HG02885 (cell line): ENCODE data around the gene PAIP1.
"Not testable (repeated sequence)": the region's sequence is repeated elsewhere in the genome, so short reads cannot be mapped to it uniquely, and the experiment has no call there.

ENCODE experiments used
- ATAC-seq: cut with Tn5 transposase; IDR thresholded peaks from one replicate; pipeline ENCODE4 v1.9.1; 2021; ENCODE audit warnings: mild to moderate bottlenecking; ENCODE audit not compliant: unreplicated experiment, poor library complexity

The PAIP1 gene

DNA sequence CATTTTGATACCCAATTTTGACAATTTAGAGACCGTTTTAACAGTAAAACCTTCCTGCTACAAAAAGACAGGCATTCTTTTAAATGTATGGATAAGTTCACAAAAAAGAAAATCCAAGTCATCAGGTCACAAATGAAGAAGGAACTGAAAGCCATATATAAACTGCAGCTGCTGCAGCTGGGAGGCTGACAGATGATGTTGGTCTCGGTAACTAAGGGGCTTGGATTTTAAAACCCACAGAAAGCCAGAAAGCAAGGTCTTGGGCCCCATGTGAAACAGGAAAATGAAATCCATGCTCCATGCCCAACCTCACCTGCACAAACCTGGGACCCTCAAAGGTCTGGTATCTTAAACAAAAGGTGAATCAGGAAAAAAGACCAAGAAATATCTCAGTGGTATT, 26.2 kb downstream of the PAIP1 start:
- ATAC-seq: no peak

GRCh38 chr5:43523662-43524072, 33.2 kb downstream of the PAIP1 start:
- ATAC-seq: no peak

- ATAC-seq: no peak
Observed at GRCh38 chr5:43520615-43521014, 36.3 kb downstream of the PAIP1 start.

DNA sequence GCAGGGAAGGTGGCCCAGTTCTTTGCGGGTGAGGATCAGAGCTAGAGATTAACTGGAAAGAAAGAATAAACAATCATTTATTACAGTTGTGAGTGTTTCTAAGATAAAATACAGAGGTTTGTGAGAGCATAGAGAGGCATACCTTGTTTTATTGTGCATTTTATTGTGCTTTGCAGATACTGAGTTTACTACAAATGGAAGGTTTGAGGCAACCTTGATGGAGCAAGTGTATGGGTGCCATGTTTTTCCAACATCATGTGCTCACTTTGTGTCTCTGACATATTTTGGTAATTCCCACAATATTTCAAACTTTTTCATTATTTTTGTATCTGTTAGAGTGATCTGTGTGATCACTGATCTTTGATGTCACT, 41.2 kb downstream of the PAIP1 start:
- ATAC-seq: no peak

GRCh38 chr5:43514816-43515677, 41.8 kb downstream of the PAIP1 start, which contains the start of gene C5orf34:
Gene C5orf34, minus strand, starts transcription at chr5:43515148. Its CDS starts 5,809 bp downstream, at chr5:43509339.
- peak; percentile 99 for ATAC-seq

- peak; percentile 25 for ATAC-seq
Observed at GRCh38 chr5:43514471-43514815, 42.4 kb downstream of the PAIP1 start.

DNA sequence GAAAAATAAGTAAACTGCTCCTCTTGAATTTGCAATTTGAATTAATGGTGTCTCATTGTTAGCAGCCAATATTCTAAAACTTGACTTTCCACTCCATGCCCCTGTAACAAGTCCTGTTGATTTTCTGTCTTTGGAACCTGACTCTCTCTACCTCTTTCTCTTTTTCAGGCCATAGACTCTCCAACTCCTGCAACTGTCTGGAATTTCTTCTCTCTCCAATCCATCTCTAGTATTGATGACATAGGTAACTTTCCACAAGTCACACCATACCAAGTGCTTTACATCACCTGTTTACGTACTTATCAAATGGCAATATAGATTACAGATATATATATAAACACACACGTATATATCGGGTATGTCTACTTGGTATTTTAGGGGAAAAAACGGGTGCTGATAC, 42.9 kb downstream of the PAIP1 start:
- no peak for ATAC-seq

DNA sequence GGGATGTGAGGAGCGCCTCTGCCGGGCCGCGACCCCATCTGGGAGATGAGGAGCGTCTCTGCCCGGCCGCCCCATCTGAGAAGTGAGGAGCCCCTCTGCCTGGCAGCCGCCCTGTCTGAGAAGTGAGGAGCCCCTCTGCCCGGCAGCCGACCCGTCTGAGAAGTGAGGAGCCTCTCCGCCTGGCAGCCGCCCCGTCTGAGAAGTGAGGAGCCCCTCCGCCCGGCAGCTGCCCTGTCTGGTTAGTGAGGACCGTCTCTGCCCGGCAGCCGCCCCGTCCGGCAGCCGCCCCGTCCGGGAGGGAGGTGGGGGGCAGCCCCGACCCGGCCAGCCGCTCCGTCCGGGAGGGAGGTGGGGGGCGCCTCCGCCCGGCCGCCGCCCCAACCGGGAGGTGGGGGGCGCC, 45.8 kb downstream of the PAIP1 start:
- not testable (repeated sequence) for ATAC-seq

DNA sequence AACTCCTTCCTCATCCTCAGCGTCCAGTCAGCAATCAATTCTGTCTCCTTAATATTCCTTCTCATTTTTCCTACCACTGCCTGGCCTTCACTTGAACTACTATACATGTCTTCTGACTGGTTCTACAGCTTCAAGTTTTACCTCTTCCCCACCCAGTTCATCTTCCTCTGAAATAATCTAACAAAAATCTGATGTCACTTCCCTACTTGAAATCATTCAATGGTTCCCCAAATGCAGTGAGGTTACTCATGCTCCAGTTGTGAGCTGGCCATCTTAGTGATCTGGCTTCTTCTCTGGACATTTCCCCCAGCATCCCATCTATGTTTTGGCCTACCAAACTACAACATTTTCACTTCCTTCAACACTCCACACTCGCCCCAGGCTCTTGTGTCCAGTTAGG, 58.3 kb downstream of the PAIP1 start:
- ATAC-seq: no peak

GRCh38 chr5:43497311-43498104, 59.4 kb downstream of the PAIP1 start:
- ATAC-seq: peak; percentile 66

DNA sequence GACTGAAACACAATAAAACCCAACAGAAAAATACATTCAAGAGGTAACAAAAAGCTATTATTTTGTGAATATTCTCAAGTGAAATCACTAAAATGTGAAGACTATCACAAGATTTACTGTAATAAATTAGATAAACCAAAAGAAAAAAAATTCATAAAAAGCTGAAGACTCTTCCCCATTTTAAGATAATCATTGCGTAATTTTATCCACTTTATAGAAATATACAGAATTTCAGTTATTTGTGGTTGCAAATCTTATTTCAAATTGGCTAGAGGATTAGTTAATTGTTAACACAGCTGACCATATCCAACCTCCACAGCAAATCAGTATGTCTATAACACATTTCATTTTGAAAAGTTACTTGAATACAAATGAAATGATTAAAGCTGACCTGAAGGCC, 65.6 kb downstream of the PAIP1 start:
- no peak for ATAC-seq

- no peak for ATAC-seq
Observed at GRCh38 chr5:43486353-43486752, 70.5 kb downstream of the PAIP1 start.

DNA sequence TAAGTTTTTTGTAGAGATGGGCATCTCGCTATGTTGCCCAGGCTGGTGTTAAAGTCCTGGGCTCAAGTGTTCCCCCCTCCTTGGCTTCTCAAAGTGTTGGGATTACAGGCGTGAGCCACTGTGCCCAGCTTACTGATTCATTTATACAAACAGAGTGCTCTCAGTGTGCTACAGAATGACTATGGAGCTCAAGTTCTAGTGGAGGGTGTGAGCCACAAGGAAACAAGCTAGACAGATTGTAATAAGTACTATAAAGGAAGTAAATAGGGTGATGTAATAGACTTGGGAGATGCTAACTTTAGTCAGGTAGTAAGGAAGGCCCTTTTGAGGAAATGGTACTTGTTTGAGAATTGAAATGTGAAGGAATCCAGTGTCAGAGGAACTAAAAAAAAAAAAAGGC, 71.5 kb downstream of the PAIP1 start:
- ATAC-seq: no peak

DNA sequence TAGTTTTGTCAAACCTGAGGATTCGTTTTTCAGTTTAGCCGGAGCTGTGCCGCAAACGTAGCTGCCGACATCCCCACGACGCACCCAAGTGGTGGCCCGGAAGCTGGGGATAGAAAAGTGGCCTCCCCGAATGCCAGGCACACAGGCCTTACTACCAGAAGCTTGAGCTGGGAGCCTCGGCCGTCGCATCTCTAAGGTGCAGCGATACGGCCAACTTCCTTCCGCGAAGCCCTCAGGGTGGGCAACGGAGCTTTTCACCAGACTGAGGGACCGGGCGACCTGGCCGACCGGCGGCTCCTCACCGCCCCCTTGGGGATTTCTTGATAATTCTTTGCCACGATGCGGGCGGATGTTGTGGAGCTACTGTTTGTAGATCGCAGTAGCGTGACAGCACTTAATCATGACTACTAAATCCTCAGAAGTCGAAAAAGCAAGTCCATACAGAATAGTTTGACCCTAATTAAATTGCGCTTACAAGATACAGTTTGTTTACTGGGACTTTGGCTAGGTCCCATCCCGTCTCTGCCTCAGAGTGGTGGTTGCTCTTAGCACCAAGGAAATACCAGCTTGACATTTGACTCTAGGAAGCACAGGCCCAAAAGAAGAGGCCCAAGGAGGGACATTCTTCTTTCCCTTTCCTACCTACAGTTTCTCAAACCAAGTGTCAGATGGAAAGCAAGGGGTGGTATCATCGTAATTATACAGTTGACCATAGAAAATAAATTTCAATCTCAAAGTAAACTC, 72.6 kb downstream of the PAIP1 start:
- ATAC-seq: peak; percentile 74

DNA sequence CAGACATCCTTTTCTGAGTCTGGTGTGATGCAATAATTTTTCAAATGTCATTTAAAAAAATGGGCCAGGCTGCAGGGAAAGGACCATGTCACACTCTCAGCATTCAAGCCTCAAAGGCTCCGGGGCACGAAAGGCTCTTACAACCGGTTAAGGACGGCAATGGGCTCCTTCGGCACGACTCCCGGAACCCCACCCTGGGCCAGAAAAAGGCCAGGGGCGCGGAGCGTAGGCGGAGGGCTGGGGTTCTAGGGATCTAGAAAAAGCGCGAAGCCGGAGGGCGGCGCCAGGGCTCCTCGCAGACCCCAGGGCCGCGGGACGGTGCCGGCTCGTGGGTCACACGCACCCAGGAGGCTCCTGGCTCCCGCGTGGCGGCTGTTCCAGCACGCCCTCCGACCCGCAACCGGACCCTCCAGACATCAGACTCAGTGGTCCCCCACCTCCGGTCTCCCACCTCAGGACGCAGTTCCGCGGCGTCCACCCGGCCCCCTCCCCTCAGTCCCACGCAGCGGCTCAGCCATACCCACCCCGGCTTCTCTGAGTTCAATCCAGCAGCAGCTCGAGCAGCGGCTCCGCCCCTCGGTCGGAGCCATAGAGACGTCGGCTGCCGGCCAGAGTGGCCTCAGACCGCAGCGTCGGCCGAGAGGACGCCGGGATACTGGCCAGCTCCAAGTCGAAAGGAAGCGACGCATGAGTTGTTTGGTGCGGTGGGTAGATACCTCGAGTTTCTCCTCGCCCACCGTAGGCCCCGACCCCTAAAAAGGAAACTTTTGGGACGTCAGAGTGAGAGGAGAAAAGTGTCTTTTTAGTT, 73.4 kb downstream of the PAIP1 start, which contains the start of gene TMEM267:
TSS of gene TMEM267 (minus strand) at position 568 of the 808 bp plus-strand sequence. CDS start 29,896 bp downstream, outside the sequence.
- peak; percentile 89 for ATAC-seq

- no peak for ATAC-seq
Observed at GRCh38 chr5:43482490-43483297, 74.2 kb downstream of the PAIP1 start.
